ENCODE results near the gene TPO.

TPO gene

DNA sequence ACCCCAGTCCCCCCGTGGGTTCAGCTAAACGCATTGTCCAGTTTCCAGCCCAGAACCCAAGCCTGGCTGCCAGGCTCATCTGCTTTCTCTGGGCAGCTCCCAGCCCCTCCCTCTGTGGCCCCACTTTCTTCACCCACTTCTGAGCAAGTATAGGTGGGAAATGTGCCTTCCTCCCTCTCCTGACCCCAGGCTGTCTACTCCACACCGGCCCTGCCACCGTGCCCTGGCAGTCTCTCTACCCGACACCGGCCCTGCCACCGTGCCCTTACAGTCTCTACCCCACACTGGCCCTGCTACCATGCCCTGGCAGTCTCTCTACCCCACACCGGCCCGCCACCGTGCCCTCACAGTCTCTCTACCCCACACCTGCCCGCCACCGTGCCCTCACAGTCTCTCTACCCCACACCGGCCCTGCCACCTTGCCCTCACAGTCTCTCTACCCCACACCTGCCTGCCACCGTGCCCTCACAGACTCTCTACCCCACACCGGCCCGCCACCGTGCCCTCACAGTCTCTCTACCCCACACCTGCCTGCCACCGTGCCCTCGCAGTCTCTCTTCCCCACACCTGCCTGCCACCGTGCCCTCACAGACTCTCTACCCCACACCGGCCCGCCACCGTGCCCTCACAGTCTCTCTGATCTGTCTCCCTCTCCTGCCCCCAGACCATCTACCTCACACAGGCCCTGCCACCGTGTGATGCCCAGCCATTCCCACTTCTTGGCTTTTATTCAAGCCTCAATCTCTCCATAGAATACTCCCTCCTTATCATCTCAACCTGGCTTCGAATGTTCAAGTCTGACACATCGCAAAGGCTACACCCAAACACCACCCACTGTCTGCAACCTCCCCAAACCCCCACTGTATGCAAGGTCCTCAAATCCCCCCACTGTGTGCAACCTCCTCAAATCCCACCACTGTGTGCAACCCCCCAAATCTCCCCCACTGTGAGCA lies 108.9 kb downstream of the TPO start:
- TF ChIP-seq GATA3 (IDR thresholded peaks at IDR 0.05; ENCODE audit: low read depth, low read length) (no peak), GATA2 (IDR thresholded peaks at IDR 0.05; ENCODE audit: low read depth, low read length) (no peak)

DNA sequence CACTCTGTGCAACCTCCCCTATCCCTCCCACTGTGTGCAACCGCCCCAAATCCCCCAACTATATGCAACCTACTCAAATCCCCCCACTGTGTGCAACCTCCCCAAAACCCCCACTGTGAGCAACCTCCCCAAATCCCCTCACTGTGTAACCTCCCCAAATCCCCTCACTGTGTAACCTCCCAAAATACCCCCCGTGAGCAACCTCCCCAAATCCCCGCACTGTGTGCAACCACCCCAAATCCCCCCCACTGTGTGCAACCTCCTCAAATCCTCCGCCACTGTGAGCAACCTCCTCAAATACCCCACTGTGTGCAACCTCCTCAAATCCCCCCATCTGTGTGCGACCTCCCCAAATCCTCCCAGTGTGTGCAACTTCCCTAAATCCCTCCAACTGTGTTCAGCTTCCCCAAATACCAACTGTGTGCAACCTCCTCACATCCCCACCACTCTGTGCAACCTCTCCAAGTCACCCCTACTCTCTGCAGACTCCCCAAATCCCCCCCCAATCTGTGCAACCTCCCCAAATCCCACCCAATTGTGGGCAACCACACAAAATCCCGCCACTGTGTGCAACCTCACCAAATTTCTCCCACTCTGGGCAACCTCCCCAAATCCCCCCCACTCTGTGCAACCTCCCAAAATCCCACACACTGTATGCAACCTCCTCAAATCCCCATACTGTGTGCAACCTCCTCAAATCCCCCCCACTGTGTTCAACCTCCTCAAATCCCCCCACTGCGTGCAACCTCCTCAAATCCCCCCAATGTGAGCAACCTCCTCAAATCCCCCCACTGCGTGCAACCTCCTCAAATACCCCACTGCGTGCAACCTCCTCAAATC lies 114.1 kb downstream of the TPO start:
- TF ChIP-seq GATA3 (IDR thresholded peaks at IDR 0.05; ENCODE audit: low read depth, low read length): no peak
- TF ChIP-seq GATA2 (IDR thresholded peaks at IDR 0.05; ENCODE audit: low read depth, low read length): no peak

DNA sequence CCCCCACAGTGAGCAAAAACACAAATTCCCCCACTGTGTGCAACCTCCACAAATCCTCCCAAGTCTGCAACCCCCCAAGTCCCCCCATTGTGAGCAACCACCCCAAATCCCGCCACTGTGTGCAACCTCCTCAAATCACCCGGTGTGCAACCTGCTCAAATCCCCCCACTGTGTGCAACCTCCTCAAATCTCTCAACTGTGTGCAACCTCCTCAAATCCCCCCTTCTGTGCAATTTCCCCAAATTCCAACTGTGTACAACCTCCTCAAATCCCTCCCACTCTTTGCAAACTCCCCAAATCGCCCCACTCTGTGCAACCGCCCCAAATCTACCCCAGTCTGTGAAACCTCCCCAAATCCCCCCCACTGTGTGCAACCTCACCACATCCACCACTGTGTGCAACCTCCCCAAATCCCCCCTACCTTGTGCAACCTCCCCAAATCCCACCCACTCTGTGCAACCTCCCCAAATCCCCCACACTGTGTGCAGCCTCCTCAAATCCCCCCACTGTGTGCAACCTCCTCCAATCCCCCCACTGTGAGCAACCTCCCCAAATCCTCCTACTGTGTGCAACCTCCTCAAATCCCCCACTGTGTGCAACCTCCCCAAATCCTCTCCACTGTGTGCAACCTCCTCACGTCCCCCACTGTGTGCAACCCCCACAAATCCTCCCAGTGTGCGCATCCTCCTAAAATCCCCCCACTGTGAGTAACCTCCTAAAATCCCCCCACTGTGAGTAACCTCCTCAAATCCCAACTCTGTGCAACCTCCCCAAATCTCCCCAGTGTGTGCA lies 115.2 kb downstream of the TPO start:
- no peak for TF ChIP-seq GATA3 (IDR thresholded peaks at IDR 0.05; ENCODE audit: low read depth, low read length)
- TF ChIP-seq GATA2 (IDR thresholded peaks at IDR 0.05; ENCODE audit: low read depth, low read length): no peak

DNA sequence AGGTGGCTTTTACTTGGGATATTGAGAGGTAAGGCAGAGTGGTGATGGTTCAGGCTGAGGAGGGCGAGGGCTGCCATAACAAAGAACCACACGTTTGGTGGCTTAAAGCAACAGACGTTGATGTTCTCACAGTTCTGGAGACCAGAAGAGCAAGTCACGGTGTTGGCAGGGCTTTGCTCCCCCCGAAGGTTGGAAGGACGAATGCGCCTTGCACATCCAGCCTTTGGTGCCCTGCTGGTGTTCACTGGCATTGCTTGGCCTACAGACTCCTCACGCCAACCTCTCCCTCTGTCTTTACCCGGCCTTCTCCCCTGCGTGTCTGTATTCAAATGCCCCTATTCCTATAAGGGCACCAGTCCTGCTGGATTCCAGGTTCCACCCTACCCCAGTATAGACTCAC lies 125.4 kb downstream of the TPO start:
- TF ChIP-seq GATA2 (IDR thresholded peaks at IDR 0.05; ENCODE audit: low read depth, low read length): no peak
- TF ChIP-seq GATA3 (IDR thresholded peaks at IDR 0.05; ENCODE audit: low read depth, low read length): no peak

DNA sequence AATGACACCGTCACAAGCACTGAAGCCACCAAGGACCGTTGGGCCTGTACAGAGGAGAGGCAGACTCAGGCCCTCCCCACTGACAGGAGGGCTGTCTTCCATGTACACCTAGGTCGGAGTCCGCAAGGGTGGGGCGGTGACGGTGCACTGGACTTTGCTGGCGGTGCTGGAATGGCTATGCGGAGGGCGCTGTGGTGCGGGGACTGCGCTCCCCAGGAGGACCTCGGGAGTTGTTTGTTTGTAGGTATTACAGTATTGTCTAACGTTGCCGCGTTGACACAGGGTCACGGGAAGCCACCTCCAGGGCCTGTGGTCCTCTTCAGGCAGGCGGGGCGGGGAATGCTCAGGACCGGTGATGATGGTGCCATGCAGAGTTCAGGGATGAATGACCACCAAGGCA lies 126.2 kb downstream of the TPO start:
- TF ChIP-seq GATA2 (IDR thresholded peaks at IDR 0.05; ENCODE audit: low read depth, low read length): no peak
- TF ChIP-seq GATA3 (IDR thresholded peaks at IDR 0.05; ENCODE audit: low read depth, low read length): no peak

DNA sequence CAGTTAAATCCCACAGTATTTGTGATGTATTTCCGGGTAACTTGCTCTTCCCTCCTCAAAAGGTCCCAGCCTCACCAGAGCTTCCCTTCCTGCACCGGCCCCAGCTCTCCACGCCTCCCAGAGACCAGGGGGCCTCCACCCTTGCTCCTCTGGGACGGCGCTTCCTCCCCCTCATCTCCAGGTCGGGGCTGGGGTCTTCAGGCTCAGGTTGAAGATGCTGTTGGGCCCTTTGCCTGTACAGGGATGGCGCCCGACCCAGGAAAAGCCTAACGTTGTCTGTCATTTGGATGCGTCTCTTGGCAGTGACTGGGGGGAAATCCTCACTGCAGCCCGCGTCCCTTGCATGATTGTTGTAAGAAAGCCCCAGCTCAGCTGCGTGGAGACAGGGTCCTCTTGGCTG lies 126.7 kb downstream of the TPO start:
- TF ChIP-seq GATA3 (IDR thresholded peaks at IDR 0.05; ENCODE audit: low read depth, low read length) (no peak), GATA2 (IDR thresholded peaks at IDR 0.05; ENCODE audit: low read depth, low read length) (no peak)

DNA sequence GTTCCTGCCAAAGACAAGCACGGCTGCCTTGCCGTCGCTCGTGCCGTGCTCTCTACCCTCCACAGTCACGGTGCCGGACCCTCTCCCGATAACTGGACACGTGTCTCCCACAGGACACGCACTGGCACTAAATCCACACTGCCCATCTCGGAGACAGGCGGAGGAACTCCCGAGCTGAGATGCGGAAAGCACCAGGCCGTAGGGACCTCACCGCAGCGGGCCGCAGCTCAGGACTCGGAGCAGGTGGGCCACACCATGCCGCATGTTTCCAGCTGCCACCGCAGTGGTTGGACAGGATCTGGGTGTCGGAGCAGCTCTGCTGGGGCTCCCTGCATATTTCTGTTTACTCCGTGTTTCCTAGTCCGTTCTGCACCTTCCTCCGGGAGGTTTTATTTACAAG lies 127.2 kb downstream of the TPO start:
- TF ChIP-seq GATA2 (IDR thresholded peaks at IDR 0.05; ENCODE audit: low read depth, low read length): no peak

DNA sequence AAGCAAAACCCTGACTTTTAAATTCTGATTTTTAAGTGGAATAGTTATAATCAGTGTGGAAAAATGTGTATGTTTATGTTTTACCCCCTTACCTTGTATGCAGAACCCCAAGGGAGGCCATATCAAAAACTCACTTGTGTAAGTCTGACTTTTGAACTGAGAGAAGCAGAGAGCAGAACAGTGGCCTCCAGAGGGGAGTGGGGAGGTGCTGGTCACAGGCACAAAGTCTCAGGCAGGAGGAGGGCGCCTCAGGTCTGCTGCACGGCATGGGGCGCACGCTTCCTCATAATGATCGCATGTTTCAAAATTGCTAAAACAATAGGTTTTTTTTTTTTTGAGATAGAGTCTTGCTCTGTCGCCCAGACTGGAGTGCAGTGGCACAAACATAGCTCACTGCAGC lies 127.8 kb downstream of the TPO start:
- no peak for TF ChIP-seq GATA2 (IDR thresholded peaks at IDR 0.05; ENCODE audit: low read depth, low read length)
- TF ChIP-seq GATA3 (IDR thresholded peaks at IDR 0.05; ENCODE audit: low read depth, low read length): no peak

DNA sequence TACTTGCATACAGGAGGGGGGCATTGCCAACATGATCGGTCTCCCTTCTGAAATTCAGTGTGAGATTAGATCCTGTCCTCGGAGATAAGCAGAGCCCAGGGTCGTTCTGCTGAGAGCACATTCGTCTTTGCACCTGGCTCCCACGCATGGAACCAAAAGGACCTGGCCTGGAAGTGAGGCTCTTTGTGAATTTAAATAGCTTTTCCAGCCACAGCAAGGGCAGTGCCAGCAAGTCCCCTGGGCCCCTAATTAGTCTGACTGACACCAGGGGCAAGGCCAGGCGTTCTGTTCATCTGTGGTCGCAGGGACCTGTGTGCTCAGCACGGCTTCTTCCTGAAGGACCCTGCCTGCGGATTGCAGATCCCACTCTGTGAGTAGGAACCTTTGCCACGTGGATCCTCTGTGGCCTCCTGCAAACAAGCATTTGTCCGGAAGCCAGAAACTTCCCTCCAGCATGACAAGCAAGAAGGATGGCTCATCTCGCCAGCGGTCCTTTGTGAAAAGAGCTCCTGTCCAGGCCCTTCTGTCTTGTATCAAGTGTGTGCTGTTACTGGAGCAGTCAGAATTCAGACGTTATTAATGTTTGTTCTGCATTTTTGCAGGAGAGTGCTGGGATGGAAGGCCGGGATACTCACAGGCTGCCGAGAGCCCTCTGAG lies 128.7 kb downstream of the TPO start:
- no peak for TF ChIP-seq GATA3 (IDR thresholded peaks at IDR 0.05; ENCODE audit: low read depth, low read length)
- peak; percentile 84 for TF ChIP-seq GATA2 (IDR thresholded peaks at IDR 0.05; ENCODE audit: low read depth, low read length)

DNA sequence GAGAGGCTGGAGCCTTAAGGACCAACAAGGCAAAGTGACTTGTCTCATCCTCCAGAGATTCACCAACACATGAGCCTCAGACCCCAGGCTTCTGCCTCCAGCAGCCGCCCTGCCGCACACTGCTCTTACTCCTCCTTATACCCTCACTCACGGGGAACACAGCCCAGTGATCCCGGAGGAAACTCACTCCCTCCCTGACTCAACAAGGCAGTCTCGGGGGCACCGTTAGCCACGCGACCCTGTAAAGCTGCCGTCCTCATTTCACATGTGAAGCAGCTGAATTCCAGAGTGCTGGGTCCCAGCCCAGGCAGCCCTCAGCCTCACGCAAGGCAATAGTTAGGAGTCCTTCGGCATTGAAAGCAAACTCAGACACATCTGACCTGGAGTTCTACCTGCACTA lies 129.7 kb downstream of the TPO start:
- TF ChIP-seq GATA3 (IDR thresholded peaks at IDR 0.05; ENCODE audit: low read depth, low read length) (no peak), GATA2 (IDR thresholded peaks at IDR 0.05; ENCODE audit: low read depth, low read length) (no peak)

DNA sequence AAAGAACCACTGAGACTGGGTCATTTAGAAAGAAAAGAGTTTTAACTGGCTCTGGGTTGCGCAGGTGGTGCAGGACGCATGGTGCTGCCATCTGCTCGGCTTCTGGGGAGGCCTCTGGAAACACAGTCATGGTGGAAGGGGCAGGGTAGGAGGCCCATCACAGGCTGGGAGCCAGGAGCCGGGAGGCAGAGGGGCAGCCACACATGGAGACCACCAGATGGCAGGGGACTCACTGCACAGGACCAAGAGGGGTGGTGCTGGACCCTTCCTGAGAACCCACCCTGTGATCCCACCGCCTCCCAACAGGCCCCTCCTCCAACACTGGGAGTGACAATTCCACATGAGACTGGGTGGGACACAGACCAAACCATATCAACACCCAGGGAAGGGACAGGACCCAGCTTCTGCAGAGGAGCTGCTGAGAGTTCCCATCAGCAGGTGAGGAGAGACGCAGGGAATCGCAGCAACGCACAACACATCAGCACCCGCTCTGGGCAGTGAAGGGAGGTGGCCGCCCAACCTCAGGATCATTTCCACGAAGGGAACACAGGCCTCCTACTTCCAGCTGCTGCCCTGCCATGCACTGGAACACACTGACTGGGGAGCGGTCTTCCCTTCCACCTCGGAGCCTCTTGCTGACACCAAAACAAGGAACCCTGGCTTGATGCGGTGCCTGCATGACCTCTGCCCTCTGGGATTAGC lies 130.7 kb downstream of the TPO start:
- TF ChIP-seq GATA2 (IDR thresholded peaks at IDR 0.05; ENCODE audit: low read depth, low read length): no peak
- no peak for TF ChIP-seq GATA3 (IDR thresholded peaks at IDR 0.05; ENCODE audit: low read depth, low read length)

DNA sequence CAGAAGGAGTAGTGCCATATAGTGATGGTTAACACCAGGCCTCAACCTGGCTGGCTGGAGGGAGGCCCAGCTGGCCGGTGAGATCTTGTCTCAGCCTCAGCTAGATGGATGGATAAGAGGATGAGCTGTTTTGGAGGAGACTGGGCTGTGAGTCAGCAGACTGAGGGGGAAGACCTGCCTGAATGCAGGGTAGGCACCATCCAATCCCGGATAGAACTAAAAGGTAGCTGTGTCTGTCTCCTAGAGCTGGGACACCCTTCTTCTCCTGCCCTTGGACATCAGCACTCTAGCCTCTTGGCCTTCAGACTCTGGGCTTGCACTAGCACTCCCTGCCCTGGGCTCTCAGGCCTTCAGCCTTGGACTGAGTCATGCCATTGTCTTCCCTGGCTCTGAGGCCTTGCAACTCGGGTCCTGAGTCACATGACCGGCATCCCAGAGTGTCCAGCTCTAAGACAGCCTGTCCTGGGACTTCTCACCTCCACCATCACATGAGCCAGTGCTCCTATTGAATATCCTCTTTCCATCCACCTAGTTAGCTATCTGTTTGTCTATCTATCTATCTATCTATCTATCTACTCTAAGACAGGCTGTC lies 131.3 kb downstream of the TPO start:
- no peak for TF ChIP-seq GATA3 (IDR thresholded peaks at IDR 0.05; ENCODE audit: low read depth, low read length)
- TF ChIP-seq GATA2 (IDR thresholded peaks at IDR 0.05; ENCODE audit: low read depth, low read length): peak; percentile 46; the same call in 1 of the 2 replicates
